H1 (cell line): ENCODE measurements around the gene SCAMP4. TPM values are rescaled to one million over a fixed set of nuclear protein-coding genes. Genes with fewer than 3 reads are reported as not detected.

Experiments
- CTCF ChIA-PET: fragments of 300-600 bp; sonication (Branson Sonifier 250); formaldehyde crosslinking; loops from one replicate; lab custom pipeline; 2021; ENCODE audit not compliant: partially characterized antibody; lab: Charles Lee
- POLR2A ChIA-PET: fragments of 300-600 bp; sonication (Branson Sonifier 250); formaldehyde crosslinking; loops from one replicate; lab custom pipeline; 2021; ENCODE audit warnings: inconsistent platforms; ENCODE audit not compliant: partially characterized antibody; lab: Charles Lee
- DNase-seq, 2 experiments: peaks; one replicate each; pipeline versions ENCODE4 v3.0.0 to v3.0.0-alpha.2; 2010 to 2022; ENCODE audit warnings: low spot score in 2 of 2, low read depth in 1 of 2, mixed read lengths in 1 of 2
- FAIRE-seq: peaks from 2 replicates; lab custom pipeline; 2011; peaks lifted over from hg19 to GRCh38; lab: Jason Lieb, UNC
- H2AFZ ChIP-seq: 2 replicates; pipeline ENCODE4 v1.8.1; 2012; ENCODE audit warnings: low read length, inconsistent platforms
- H2AK5ac ChIP-seq: 2 replicates; pipeline ENCODE4 v1.6.1; 2013; ENCODE audit warnings: low read depth, low read length
- H2BK120ac ChIP-seq: replicated peaks from 2 replicates; pipeline ENCODE3; 2013; ENCODE audit warnings: low read depth, low read length, inconsistent platforms
- H2BK12ac ChIP-seq: 2 replicates; pipeline ENCODE4 v1.6.1; 2013; ENCODE audit warnings: low read depth, low read length
- H2BK15ac ChIP-seq: 2 replicates; pipeline ENCODE4 v1.6.1; 2013; ENCODE audit warnings: low read length
- H2BK20ac ChIP-seq: 2 replicates; pipeline ENCODE4 v1.6.1; 2013; ENCODE audit warnings: low read length
- H2BK5ac ChIP-seq: 2 replicates; pipeline ENCODE4 v1.6.1; 2013; ENCODE audit warnings: low read depth, low read length
- H3K14ac ChIP-seq: 2 replicates; pipeline ENCODE4 v1.6.1; 2013; ENCODE audit warnings: inconsistent platforms; ENCODE audit not compliant: insufficient read length
- H3K18ac ChIP-seq: 2 replicates; pipeline ENCODE4 v1.6.1; 2013; ENCODE audit warnings: low read length; ENCODE audit errors: extremely low read depth
- H3K23ac ChIP-seq: 2 replicates; pipeline ENCODE4 v1.6.1; 2013; ENCODE audit warnings: inconsistent platforms; ENCODE audit not compliant: insufficient read length
- H3K23me2 ChIP-seq: 2 replicates; pipeline ENCODE4 v1.6.1; 2013; ENCODE audit warnings: low read depth, low read length
- H3K27ac ChIP-seq: 2 replicates; pipeline ENCODE4 v1.6.1; 2011; ENCODE audit warnings: low read depth, low read length, inconsistent platforms
- H3K27me3 ChIP-seq, 4 experiments: replicated peaks in 1 of 4; 1 replicate in 1 of 4; 2 replicates in 3 of 4; pipeline versions ENCODE4 v1.6.1 to v1.8.1; 2011 to 2013; ENCODE audit warnings: low read length in 3 of 4, mild to moderate bottlenecking in 3 of 4, inconsistent platforms in 2 of 4, mixed read lengths in 2 of 4, moderate library complexity in 1 of 4; ENCODE audit not compliant: control insufficient read depth in 3 of 4, insufficient read depth in 3 of 4; ENCODE audit errors: extremely low read depth in 1 of 4
- H3K36me3 ChIP-seq, 4 experiments: 2 replicates each; pipeline versions ENCODE4 v1.6.1 to v1.8.1; 2011 to 2013; ENCODE audit warnings: mild to moderate bottlenecking in 4 of 4, low read length in 3 of 4, moderate library complexity in 2 of 4, control low read depth in 1 of 4, inconsistent platforms in 1 of 4; ENCODE audit not compliant: insufficient read depth in 4 of 4, control insufficient read depth in 2 of 4
- H3K4ac ChIP-seq: replicated peaks from 2 replicates; pipeline ENCODE3; 2013; ENCODE audit warnings: low read length, low read depth, mixed read lengths, inconsistent platforms; ENCODE audit not compliant: insufficient read length
- H3K4me1 ChIP-seq, 4 experiments: replicated peaks in 1 of 4; 1 replicate in 1 of 4; 2 replicates in 3 of 4; pipeline versions ENCODE4 v1.6.1 to v1.8.1; 2011 to 2013; ENCODE audit warnings: low read length in 3 of 4, inconsistent platforms in 2 of 4, mixed read lengths in 1 of 4; ENCODE audit not compliant: insufficient read depth in 4 of 4, control insufficient read depth in 3 of 4
- H3K4me2 ChIP-seq, 2 experiments: 2 replicates each; pipeline versions ENCODE4 v1.6.1 to v1.8.1; 2011 to 2013; ENCODE audit warnings: low read depth in 2 of 2, low read length in 2 of 2, control low read depth in 1 of 2, inconsistent platforms in 1 of 2, mild to moderate bottlenecking in 1 of 2; ENCODE audit not compliant: insufficient read depth in 1 of 2
- H3K4me3 ChIP-seq, 4 experiments: fragments of 200-600, 300-600 bp in 1 of 4; sonication (generic), shearing (Covaris generic), sonication (Bioruptor Twin) in 1 of 4; 2 replicates each; pipeline versions ENCODE4 v1.5.1 to v1.8.1; 2011 to 2016; ENCODE audit warnings: low read length in 4 of 4, low read depth in 3 of 4, control low read depth in 2 of 4, inconsistent platforms in 2 of 4, mild to moderate bottlenecking in 2 of 4, mixed read lengths in 1 of 4, moderate library complexity in 1 of 4; ENCODE audit not compliant: insufficient read depth in 2 of 4; ENCODE audit errors: extremely low read depth in 1 of 4
- H3K56ac ChIP-seq: replicated peaks from 2 replicates; pipeline ENCODE3; 2013; ENCODE audit warnings: low read depth, mild to moderate bottlenecking, mixed read lengths, low read length, inconsistent platforms; ENCODE audit not compliant: insufficient read length
- H3K79me1 ChIP-seq: 2 replicates; pipeline ENCODE4 v1.6.1; 2013; ENCODE audit warnings: low read depth, low read length, control low read depth
- H3K79me2 ChIP-seq, 2 experiments: 2 replicates each; pipeline versions ENCODE4 v1.6.1 to v1.8.1; 2012 to 2013; ENCODE audit warnings: low read length in 2 of 2, mild to moderate bottlenecking in 2 of 2, inconsistent platforms in 1 of 2; ENCODE audit not compliant: insufficient read depth in 2 of 2, control insufficient read depth in 1 of 2
- H3K9ac ChIP-seq, 4 experiments: replicated peaks in 1 of 4; 1 replicate in 1 of 4; 2 replicates in 3 of 4; pipeline versions ENCODE4 v1.6.1 to v1.8.1; 2011 to 2013; ENCODE audit warnings: low read depth in 3 of 4, low read length in 3 of 4, control low read depth in 2 of 4, mild to moderate bottlenecking in 2 of 4, moderate library complexity in 2 of 4, inconsistent platforms in 1 of 4; ENCODE audit errors: extremely low read depth in 1 of 4
- H3K9me3 ChIP-seq, 2 experiments: 2 replicates each; pipeline versions ENCODE4 v1.6.1 to v1.8.1; 2012 to 2013; ENCODE audit warnings: mild to moderate bottlenecking in 2 of 2, moderate library complexity in 2 of 2, control low read depth in 1 of 2, inconsistent platforms in 1 of 2, low read depth in 1 of 2, low read length in 1 of 2, mixed read lengths in 1 of 2; ENCODE audit not compliant: insufficient read depth in 2 of 2
- H4K20me1 ChIP-seq, 2 experiments: replicated peaks in 1 of 2; 2 replicates each; pipeline versions ENCODE3 to v1.8.1; 2011 to 2013; ENCODE audit warnings: inconsistent platforms in 2 of 2, low read length in 2 of 2, mild to moderate bottlenecking in 1 of 2; ENCODE audit not compliant: insufficient read depth in 2 of 2, control insufficient read depth in 1 of 2
- H4K5ac ChIP-seq: 2 replicates; pipeline ENCODE4 v1.6.1; 2013; ENCODE audit warnings: low read length, low read depth, mixed read lengths, inconsistent platforms; ENCODE audit not compliant: insufficient read length
- H4K8ac ChIP-seq: 2 replicates; pipeline ENCODE4 v1.8.0; 2013; ENCODE audit warnings: mild to moderate bottlenecking, moderate library complexity, low read length, inconsistent platforms; ENCODE audit not compliant: insufficient read depth; ENCODE audit errors: extremely low read depth
- H4K91ac ChIP-seq: replicated peaks from 2 replicates; pipeline ENCODE3; 2013; ENCODE audit warnings: low read length, mixed read lengths, inconsistent platforms; ENCODE audit not compliant: insufficient read length
- WGBS, 2 experiments: shearing (Covaris generic) in 1 of 2; methylation state at CpG; one replicate each; pipeline versions ENCODE4 v1.1.6 to v1.1.7; 2013 to 2015; ENCODE audit warnings: low lambda C conversion rate in 2 of 2, mixed read lengths in 2 of 2, inconsistent platforms in 1 of 2, low coverage in 1 of 2, missing lambda C conversion rate in 1 of 2; ENCODE audit not compliant: insufficient replicate concordance in 2 of 2, insufficient coverage in 1 of 2, insufficient read length in 1 of 2; ENCODE audit errors: extremely low coverage in 1 of 2, missing lambda C conversion rate in 1 of 2; 5-methylcytosine and 5-hydroxymethylcytosine counted together
- polyA plus RNA-seq, 7 experiments: library from polyadenylated mRNA; depleted of rRNA in 3 of 7; stranded (reverse) in 5 of 7; unstranded in 2 of 7; fragments of >200 nt in 5 of 7; fragments of 200-250 nt in 2 of 7; gene quantifications; 1 replicate in 5 of 7; 2 replicates in 1 of 7; 4 replicates in 1 of 7; pipeline versions ENCODE4 v1.2.1 to v1.2.3, GENCODE V29; 2011 to 2013; ENCODE audit warnings: missing spikeins in 2 of 7, mixed read lengths in 2 of 7
- total RNA-seq: library from RNA; stranded (reverse); fragmentation: NEBNext Ultra II Directional; extraction: Animal tissue kit (Norgen Biotek cat#: 25700); gene quantifications from 2 replicates; pipeline ENCODE4 v1.2.1, GENCODE V29; 2021
- TF ChIP-seq, protein P1 (sequence below): IDR thresholded peaks from 2 replicates; pipeline ENCODE4 v1.6.1; 2012; ENCODE audit warnings: inconsistent platforms

The SCAMP4 gene
- total and polyA plus RNA-seq, 2 of the 8 experiments (the other 6 are each of a cell fraction or from before 2014, with no cell fraction given), result 17.1 to 61.4 TPM

DNA sequence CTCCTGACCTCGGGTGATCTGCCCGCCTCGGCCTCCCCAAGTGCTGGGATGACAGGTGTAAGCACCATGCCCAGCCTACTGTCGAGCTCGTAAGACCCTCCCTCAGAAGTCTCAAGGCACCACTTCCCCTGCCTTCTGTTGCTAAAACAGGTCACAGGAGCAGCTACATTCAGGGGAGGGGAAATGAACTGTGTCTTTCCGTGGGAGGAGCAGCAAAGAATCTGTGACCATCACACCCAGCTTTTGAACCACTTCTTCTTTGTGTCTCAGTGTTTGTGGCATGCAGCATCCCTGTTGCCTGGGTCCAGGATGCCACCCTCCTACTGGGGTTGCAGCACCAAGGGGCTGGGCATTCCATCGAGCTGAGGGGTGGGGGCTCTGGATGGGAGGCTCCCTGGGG is 28.0 kb downstream of the SCAMP4 start:
- Histone ChIP-seq H3K56ac (no peak overlapping the region), H3K27me3 (no peaks in the 10 kb centered on the region), H4K5ac (no peak overlapping the region), H4K8ac (no peak overlapping the region), H3K36me3 (no peaks in the 10 kb centered on the region), H2BK20ac (no peak overlapping the region), H3K18ac (no peak overlapping the region), H2BK15ac (no peak overlapping the region), H3K27ac (no peak overlapping the region), H3K9ac (no peak overlapping the region), H3K4me3 (no peak overlapping the region), H3K79me1 (no peaks in the 10 kb centered on the region), H2BK5ac (no peak overlapping the region), H3K14ac (no peak overlapping the region), H2BK12ac (no peak overlapping the region), H4K20me1 (no peaks in the 10 kb centered on the region), H3K4me2 (no peak overlapping the region), H3K23ac (no peak overlapping the region), H2AK5ac (no peak overlapping the region), H3K23me2 (peaks cover 6% of the 10 kb centered on the region; the same call in 1 of the 2 replicates), H3K4ac (no peak overlapping the region), H3K9me3 (peaks cover 3 to 9% of the 10 kb centered on the region in 2 experiments; a peak in 2 of 4 replicates), H2AFZ (no peak overlapping the region), H4K91ac (no peak overlapping the region), H2BK120ac (no peak overlapping the region), H3K4me1 (peaks cover 0 to 6% (median 4%) of the 10 kb centered on the region in 4 experiments; a peak in 4 of 7 replicates), H3K79me2 (no peaks in the 10 kb centered on the region)
- POLR2A ChIA-PET, result interaction anchor here (0.8 to 1.2 kb wide), 3 partner anchors 27 to 118 kb away, joined by 3 to 5 read pairs (median 3); partner anchors contain the start of genes ADAT3, MKNK2 and SCAMP4
- 87% methylated on average over 7 of the region's 7 CpGs; no CpG with 5 or more reads in 1 of the 2 experiments for WGBS, 2 experiments
- DNase-seq (no peak), FAIRE-seq (no peak)
- CTCF ChIA-PET, result interaction anchor here (0.6 to 3.0 kb wide), 11 partner anchors 10 to 514 kb away, joined by 3 to 16 read pairs (median 3); no protein-coding TSS in a partner anchor
- TF ChIP-seq, protein P1, sequence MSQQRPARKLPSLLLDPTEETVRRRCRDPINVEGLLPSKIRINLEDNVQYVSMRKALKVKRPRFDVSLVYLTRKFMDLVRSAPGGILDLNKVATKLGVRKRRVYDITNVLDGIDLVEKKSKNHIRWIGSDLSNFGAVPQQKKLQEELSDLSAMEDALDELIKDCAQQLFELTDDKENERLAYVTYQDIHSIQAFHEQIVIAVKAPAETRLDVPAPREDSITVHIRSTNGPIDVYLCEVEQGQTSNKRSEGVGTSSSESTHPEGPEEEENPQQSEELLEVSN, result no peak
